ENCODE data around the gene AATF. TPM values are rescaled to one million over a fixed set of nuclear protein-coding genes. Genes with fewer than 3 reads are reported as not detected.

AATF gene
- total and polyA plus RNA-seq, 2 donors from 2014 or later: 36.8 to 50.4 TPM

- no peaks in the 10 kb centered on the region for H3K9me3 ChIP-seq (ENCODE audit: control insufficient read depth in 2 of 3, insufficient read depth in 1 of 3, low read length in 3 of 3)
- no peak overlapping the region for H3K27ac ChIP-seq (ENCODE audit: low read depth in 2 of 2, low read length in 2 of 2)
- DNase-seq (no peak), FAIRE-seq (no peak)
- intact Hi-C loops (cut with DNase I): no loop called here
- H3K9ac ChIP-seq (ENCODE audit: low read length in 3 of 3): no peak overlapping the region
- H3K27me3 ChIP-seq (ENCODE audit: control insufficient read depth, insufficient read depth, low read length): no peaks in the 10 kb centered on the region
- no peak for TF ChIP-seq CTCF (IDR thresholded peaks at IDR 0.05; ENCODE audit: borderline replicate concordance, extremely low read depth, insufficient read depth)
- no peak overlapping the region for H3K4me3 ChIP-seq (ENCODE audit: low read length in 3 of 3)
- peaks cover 0 to 3% (median 0%) of the 10 kb centered on the region in 3 donors for H3K36me3 ChIP-seq (ENCODE audit: control insufficient read depth in 2 of 3, insufficient read depth in 3 of 3, low read length in 3 of 3)
- H3K4me1 ChIP-seq (ENCODE audit: control insufficient read depth in 2 of 3, insufficient read depth in 2 of 3, low read depth in 1 of 3, low read length in 3 of 3): peaks cover 0 to 7% (median 6%) of the 10 kb centered on the region in 3 donors
Observed at GRCh38 chr17:37103231-37103630, 154.5 kb downstream of the AATF start.

GRCh38 chr17:37106049-37106448 is 157.3 kb downstream of the AATF start:
- Histone ChIP-seq H3K36me3 (ENCODE audit: control insufficient read depth in 2 of 3, insufficient read depth in 3 of 3, low read length in 3 of 3) (peaks cover 0 to 3% (median 0%) of the 10 kb centered on the region in 3 donors), H3K4me1 (ENCODE audit: control insufficient read depth in 2 of 3, insufficient read depth in 2 of 3, low read depth in 1 of 3, low read length in 3 of 3) (peaks cover 0 to 7% (median 6%) of the 10 kb centered on the region in 3 donors), H3K9ac (ENCODE audit: low read length in 3 of 3) (no peak overlapping the region), H3K9me3 (ENCODE audit: control insufficient read depth in 2 of 3, insufficient read depth in 1 of 3, low read length in 3 of 3) (no peaks in the 10 kb centered on the region), H3K4me3 (ENCODE audit: low read length in 3 of 3) (no peak overlapping the region), H3K27ac (ENCODE audit: low read depth in 2 of 2, low read length in 2 of 2) (no peak overlapping the region), H3K27me3 (ENCODE audit: control insufficient read depth, insufficient read depth, low read length) (no peaks in the 10 kb centered on the region)
- intact Hi-C loops (cut with DNase I): no loop called here
- no peak for FAIRE-seq
- no peak for DNase-seq
- no peak for TF ChIP-seq CTCF (IDR thresholded peaks at IDR 0.05; ENCODE audit: borderline replicate concordance, extremely low read depth, insufficient read depth)

Small RNAs within 50 kb of the gene (microRNA-seq; reads per million reads assigned to microRNA genes)
- gene MIR2909: not detected

Other genes starting within 250 kb of the AATF start
- 18.4 TPM for gene LHX1, start 11.5 kb upstream of the AATF start, total RNA-seq
- gene LHX1, start 11.5 kb upstream of the AATF start, polyA plus RNA-seq (ENCODE audit: insufficient read depth, low read depth, low replicate concordance): 10.6 TPM

Measured in kidney (tissue), 14 donors.